ENCODE results near the gene TNFRSF11A. TPM values are rescaled to one million over a fixed set of nuclear protein-coding genes. Genes with fewer than 3 reads are reported as not detected.
A peak's percentile ranks its signal among the peaks of the same experiment; 100 is the strongest.

The TNFRSF11A gene
- polyA plus RNA-seq, 4 donors: 15.0 to 25.4 (median 20.0) TPM

DNA sequence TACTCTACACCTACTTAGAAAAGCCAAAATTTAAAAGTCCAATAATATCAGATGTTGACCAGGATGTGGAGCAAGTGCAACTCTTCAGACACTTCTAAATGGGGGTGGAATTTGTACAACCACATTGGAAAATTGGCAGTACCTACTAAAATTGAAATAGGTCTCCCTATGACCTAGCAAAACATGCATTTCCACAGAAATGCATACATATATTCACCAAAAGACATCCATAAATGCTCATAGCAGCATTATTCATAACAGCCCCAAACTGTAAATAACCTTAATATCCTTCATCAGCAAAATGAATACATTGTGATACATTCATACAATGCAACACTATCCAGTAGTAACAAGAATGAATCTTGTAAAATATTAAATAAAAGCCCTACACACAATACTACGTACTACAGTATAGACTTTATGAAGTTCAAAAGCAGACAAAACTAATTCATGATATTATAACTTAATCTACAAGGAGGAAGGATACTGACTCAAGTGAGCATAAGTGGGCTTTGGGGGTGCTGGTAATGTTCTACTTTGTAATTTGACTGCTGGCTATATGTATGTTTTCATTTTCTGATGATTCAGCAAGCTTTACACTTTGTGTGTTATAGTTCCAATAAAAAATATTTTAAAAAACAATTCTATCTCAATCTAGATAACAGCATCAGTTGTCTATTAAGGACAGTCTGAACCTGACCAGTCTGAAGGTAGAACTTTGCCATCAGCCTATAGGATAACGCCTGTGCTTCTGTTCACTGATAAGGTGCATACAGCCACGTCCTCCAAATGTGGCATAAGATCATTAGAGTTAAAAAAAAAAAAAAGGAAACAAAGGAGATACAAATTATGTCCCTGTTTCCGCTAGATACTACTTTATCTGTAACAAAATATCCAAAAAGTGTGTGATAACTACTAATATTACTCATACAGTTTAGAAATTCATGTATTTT, 6.6 kb upstream of the TNFRSF11A start:
- Histone ChIP-seq H3K36me3 (ENCODE audit: control insufficient read depth in 3 of 3, insufficient read depth in 2 of 3, low read depth in 1 of 3, low read length in 3 of 3) (no peaks in the 10 kb centered on the region), H3K4me3 (ENCODE audit: low read depth in 1 of 3, low read length in 3 of 3) (no peak overlapping the region), H3K4me1 (ENCODE audit: control insufficient read depth in 3 of 3, insufficient read depth in 2 of 3, low read depth in 1 of 3, low read length in 2 of 3) (peaks cover 0 to 3% (median 0%) of the 10 kb centered on the region in 3 donors), H3K27ac (ENCODE audit: low read depth in 1 of 3, low read length in 2 of 3) (no peak overlapping the region), H3K27me3 (ENCODE audit: control insufficient read depth in 3 of 3, insufficient read depth in 3 of 3, low read length in 3 of 3) (no peaks in the 10 kb centered on the region), H3K9me3 (ENCODE audit: control insufficient read depth in 2 of 2, insufficient read depth in 1 of 2, low read depth in 1 of 2, low read length in 1 of 2) (no peaks in the 10 kb centered on the region)
- no peak for FAIRE-seq
- no peak for DNase-seq
- 63 to 68% (median 68%) methylated on average over 4 of the region's 4 CpGs for WGBS, 3 donors

DNA sequence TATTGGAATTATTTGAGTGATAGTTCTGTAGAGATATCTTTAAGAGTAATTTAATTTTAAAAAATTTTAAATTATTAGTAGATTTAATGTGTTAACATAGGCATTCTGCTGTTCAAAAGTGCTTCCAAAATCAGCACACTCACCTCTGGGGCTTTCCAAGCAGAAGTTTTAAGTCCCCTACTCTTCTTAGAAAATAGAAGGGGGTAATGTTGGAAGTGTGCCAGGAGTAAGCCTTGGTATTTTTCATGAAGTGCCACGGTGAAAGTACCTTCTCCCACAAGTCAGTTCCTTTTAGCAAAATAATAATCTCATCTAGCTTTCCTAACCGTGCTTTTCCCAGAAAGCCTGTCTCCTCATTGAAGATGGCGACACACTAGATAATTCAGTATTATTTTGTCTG, 3.9 kb upstream of the TNFRSF11A start:
- Histone ChIP-seq H3K27me3 (ENCODE audit: control insufficient read depth in 3 of 3, insufficient read depth in 3 of 3, low read length in 3 of 3) (peaks cover 0 to 8% (median 3%) of the 10 kb centered on the region in 3 donors), H3K9me3 (ENCODE audit: control insufficient read depth in 2 of 2, insufficient read depth in 1 of 2, low read depth in 1 of 2, low read length in 1 of 2) (no peaks in the 10 kb centered on the region), H3K27ac (ENCODE audit: low read depth in 1 of 3, low read length in 2 of 3) (no peak overlapping the region), H3K36me3 (ENCODE audit: control insufficient read depth in 3 of 3, insufficient read depth in 2 of 3, low read depth in 1 of 3, low read length in 3 of 3) (no peaks in the 10 kb centered on the region), H3K4me3 (ENCODE audit: low read depth in 1 of 3, low read length in 3 of 3) (no peak overlapping the region), H3K4me1 (ENCODE audit: control insufficient read depth in 3 of 3, insufficient read depth in 2 of 3, low read depth in 1 of 3, low read length in 2 of 3) (peaks cover 0 to 11% (median 4%) of the 10 kb centered on the region in 3 donors)
- FAIRE-seq (no peak), DNase-seq (no peak)
- WGBS, 3 donors: 55 to 62% (median 61%) methylated on average over 3 of the region's 3 CpGs

DNA sequence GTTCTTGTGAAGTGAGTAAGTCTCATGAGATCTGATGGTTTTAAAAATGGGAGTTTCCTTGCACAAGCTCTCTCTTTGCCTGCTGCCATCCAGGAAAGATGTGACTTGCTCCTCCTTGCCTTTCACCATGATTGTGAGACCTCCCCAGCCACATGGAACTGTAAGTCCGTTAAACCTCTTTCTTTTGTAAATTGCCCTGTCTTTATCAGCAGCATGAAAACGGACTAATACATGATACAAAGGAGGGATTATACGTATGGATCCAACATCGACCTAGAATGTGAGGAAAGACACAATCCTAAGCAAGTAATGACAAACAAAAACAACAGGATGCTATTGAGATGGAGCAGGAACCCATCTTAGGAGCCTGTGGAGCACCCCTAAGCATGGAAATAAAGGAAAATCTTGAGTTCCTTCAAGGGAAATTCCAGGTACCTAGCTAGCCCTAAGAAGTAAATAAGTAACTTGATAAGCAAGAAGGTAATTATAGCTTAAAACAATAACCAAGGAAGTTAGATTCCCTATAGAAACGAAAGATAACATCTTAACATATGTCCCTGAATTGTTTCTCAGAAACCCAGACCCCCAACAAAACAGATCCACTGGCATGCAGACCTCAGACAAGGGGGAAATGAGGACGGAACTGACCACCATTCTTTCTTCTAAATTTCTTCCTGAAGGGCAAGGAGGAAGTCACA, 1.5 kb upstream of the TNFRSF11A start:
- FAIRE-seq (no peak), DNase-seq (no peak)
- Histone ChIP-seq H3K9me3 (ENCODE audit: control insufficient read depth in 2 of 2, insufficient read depth in 1 of 2, low read depth in 1 of 2, low read length in 1 of 2) (no peaks in the 10 kb centered on the region), H3K27ac (ENCODE audit: low read depth in 1 of 3, low read length in 2 of 3) (peak overlapping the region in 1 of 3 donors; percentile 52), H3K27me3 (ENCODE audit: control insufficient read depth in 3 of 3, insufficient read depth in 3 of 3, low read length in 3 of 3) (peaks cover 0 to 17% (median 3%) of the 10 kb centered on the region in 3 donors), H3K4me3 (ENCODE audit: low read depth in 1 of 3, low read length in 3 of 3) (no peak overlapping the region), H3K4me1 (ENCODE audit: control insufficient read depth in 3 of 3, insufficient read depth in 2 of 3, low read depth in 1 of 3, low read length in 2 of 3) (peaks cover 1 to 21% (median 4%) of the 10 kb centered on the region in 3 donors), H3K36me3 (ENCODE audit: control insufficient read depth in 3 of 3, insufficient read depth in 2 of 3, low read depth in 1 of 3, low read length in 3 of 3) (no peaks in the 10 kb centered on the region)
- WGBS, 3 donors: 12 to 34% (median 21%) methylated on average over 6 of the region's 6 CpGs

DNA sequence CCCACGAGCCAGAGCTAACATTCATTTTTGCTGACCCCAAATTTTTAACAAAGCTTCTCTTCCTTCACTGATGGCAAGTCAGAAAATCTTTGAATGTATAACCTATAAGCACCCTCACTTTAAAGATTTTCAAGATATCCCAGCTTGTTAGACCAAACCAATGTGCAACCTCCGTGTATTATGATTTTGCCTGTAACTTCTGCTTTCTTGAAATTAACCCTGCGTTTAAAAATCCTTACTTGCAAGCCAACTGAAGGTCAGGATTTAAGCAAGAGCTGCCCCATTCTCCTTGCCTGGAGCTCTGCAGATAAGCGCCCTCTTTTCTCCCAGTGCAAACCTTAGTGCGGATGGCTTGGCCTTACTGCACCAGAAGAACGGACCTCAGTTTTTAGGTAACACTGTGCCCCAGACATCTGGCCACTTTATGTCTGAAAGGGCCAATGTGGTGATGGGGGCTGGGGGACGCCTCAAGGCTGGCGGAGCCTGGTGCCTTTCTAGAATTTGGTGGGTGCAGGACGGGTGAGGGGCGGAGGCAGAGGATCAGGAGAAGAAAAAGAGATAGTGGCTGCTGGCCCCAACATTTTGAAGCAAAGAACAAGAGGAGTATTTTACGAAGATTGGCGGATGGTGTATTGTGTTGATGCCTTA, 805 bp upstream of the TNFRSF11A start:
- 30 to 37% (median 36%) methylated on average over 12 of the region's 12 CpGs for WGBS, 3 donors
- peak overlapping the region in 1 of 3 donors; percentile 52 for H3K27ac ChIP-seq (ENCODE audit: low read depth in 1 of 3, low read length in 2 of 3)
- H3K27me3 ChIP-seq (ENCODE audit: control insufficient read depth in 3 of 3, insufficient read depth in 3 of 3, low read length in 3 of 3): peaks cover 0 to 17% (median 6%) of the 10 kb centered on the region in 3 donors
- H3K36me3 ChIP-seq (ENCODE audit: control insufficient read depth in 3 of 3, insufficient read depth in 2 of 3, low read depth in 1 of 3, low read length in 3 of 3): no peaks in the 10 kb centered on the region
- H3K9me3 ChIP-seq (ENCODE audit: control insufficient read depth in 2 of 2, insufficient read depth in 1 of 2, low read depth in 1 of 2, low read length in 1 of 2): no peaks in the 10 kb centered on the region
- H3K4me1 ChIP-seq (ENCODE audit: control insufficient read depth in 3 of 3, insufficient read depth in 2 of 3, low read depth in 1 of 3, low read length in 2 of 3): peaks cover 4 to 27% (median 4%) of the 10 kb centered on the region in 3 donors
- H3K4me3 ChIP-seq (ENCODE audit: low read depth in 1 of 3, low read length in 3 of 3): peak overlapping the region in 2 of 3 donors; percentile 37 to 92
- FAIRE-seq: no peak
- DNase-seq: no peak

DNA sequence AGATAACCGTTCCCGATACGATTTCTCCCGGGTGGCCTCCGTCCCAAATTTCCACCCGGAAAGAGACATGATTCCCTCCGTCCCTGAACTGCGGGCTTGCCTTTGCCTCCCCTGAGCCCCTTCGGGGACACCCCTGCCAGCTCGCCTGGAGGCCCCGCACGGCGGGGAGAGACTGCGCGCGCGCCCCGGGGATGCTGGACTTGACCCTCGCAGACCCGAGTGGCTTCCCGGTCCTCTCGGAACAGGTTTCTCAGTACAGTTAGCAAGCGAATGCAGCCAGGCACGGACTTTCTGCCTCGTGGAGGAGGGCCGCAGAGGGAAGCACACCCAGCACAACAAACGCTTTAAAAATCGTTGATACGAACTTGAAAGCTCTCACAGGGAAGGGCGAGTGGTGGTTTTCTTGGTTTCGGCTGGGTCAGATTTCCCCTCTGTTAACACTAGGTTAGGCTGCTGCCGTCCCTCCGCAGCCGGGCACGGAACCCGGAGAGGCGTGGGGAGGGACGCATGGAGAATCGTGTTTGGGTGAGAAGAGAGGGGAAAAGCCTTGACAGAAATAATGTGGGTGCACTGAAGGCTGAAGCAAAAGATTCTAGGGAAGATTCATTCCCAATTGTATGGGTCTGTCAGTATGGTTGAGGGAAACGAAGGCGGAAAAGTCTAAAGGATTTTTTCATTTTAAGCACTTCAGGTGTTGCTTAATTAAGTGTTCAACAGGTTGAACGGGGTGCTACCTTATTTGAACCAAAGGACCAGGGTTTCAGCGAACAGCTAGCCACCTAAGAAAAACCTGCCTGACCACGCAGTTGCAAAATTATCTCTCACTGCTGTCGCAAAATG, 916 bp downstream of the TNFRSF11A start:
- H3K36me3 ChIP-seq (ENCODE audit: control insufficient read depth in 3 of 3, insufficient read depth in 2 of 3, low read depth in 1 of 3, low read length in 3 of 3): no peaks in the 10 kb centered on the region
- DNase-seq (peak; percentile 37 to 59), FAIRE-seq (no peak)
- H3K4me1 ChIP-seq (ENCODE audit: control insufficient read depth in 3 of 3, insufficient read depth in 2 of 3, low read depth in 1 of 3, low read length in 2 of 3): peaks cover 4 to 43% (median 9%) of the 10 kb centered on the region in 3 donors
- H3K4me3 ChIP-seq (ENCODE audit: low read depth in 1 of 3, low read length in 3 of 3): peak overlapping the region; percentile 47 to 92 (median 67)
- H3K27me3 ChIP-seq (ENCODE audit: control insufficient read depth in 3 of 3, insufficient read depth in 3 of 3, low read length in 3 of 3): peaks cover 0 to 17% (median 6%) of the 10 kb centered on the region in 3 donors
- 1 to 4% (median 2%) methylated on average over 44 to 45 of the region's 45 CpGs for WGBS, 3 donors
- peak overlapping the region; percentile 40 to 77 (median 41) for H3K27ac ChIP-seq (ENCODE audit: low read depth in 1 of 3, low read length in 2 of 3)
- no peaks in the 10 kb centered on the region for H3K9me3 ChIP-seq (ENCODE audit: control insufficient read depth in 2 of 2, insufficient read depth in 1 of 2, low read depth in 1 of 2, low read length in 1 of 2)

DNA sequence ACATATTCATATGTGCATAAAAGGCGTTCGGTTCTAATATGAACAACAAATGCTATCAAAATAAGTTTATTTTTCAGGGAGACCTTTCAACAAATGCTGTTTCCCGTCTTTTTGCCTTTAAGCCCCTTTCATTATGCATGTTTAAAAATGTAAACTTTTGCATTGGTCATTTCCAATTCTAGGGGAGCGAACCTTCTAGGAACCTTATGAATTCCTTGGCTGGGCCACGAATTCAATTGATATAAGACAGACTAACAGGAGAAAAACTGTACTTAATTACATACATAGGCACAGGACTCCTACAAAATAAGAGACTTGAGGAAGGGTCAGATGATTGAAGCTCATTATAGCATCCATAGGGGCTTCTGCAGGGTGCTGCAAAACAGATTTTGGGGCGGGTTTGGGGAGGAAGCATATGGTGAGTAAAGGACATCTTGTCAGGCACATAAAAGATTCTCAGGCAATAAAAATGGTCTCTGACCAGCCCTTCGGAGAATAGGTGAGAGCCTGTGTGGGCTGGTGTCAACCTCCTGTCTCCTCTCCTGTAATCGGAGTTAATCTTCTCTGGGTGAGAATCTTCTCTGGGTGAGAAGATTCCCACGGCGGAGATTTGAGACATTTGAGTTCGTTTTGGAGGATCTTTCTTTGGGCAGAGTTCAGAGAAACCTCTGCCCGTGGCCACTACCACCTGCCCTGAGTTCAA, 1.7 kb downstream of the TNFRSF11A start:
- H3K27me3 ChIP-seq (ENCODE audit: control insufficient read depth in 3 of 3, insufficient read depth in 3 of 3, low read length in 3 of 3): peaks cover 0 to 17% (median 6%) of the 10 kb centered on the region in 3 donors
- WGBS, 3 donors: 6 to 36% (median 29%) methylated on average over 12 of the region's 12 CpGs

DNA sequence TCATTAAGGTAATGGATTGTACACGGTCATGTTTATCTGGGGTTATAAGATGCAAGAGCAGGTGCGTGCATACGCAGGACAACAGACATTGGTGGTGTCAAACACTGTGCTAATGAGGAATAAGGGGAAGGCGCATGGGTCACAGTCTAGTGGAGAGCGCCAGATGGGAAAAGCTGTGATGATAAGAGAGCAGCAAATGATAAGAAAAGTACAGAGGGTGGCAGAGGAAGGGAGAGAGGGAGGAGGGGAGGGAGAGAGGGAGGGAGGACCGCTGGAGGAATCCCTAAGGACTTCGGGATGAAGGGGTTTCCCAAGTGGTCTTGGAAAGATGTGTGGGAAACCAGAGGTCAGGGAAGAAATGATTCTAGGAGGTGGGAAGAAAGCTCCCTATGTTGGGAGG, 2.9 kb downstream of the TNFRSF11A start:
- DNase-seq: peak; percentile 68 to 94
- Histone ChIP-seq H3K27ac (ENCODE audit: low read depth in 1 of 3, low read length in 2 of 3) (peak overlapping the region; percentile 55 to 72 (median 57)), H3K36me3 (ENCODE audit: control insufficient read depth in 3 of 3, insufficient read depth in 2 of 3, low read depth in 1 of 3, low read length in 3 of 3) (no peaks in the 10 kb centered on the region), H3K27me3 (ENCODE audit: control insufficient read depth in 3 of 3, insufficient read depth in 3 of 3, low read length in 3 of 3) (peaks cover 0 to 17% (median 6%) of the 10 kb centered on the region in 3 donors), H3K4me3 (ENCODE audit: low read depth in 1 of 3, low read length in 3 of 3) (peak overlapping the region in 2 of 3 donors; percentile 2 to 25), H3K9me3 (ENCODE audit: control insufficient read depth in 2 of 2, insufficient read depth in 1 of 2, low read depth in 1 of 2, low read length in 1 of 2) (no peaks in the 10 kb centered on the region), H3K4me1 (ENCODE audit: control insufficient read depth in 3 of 3, insufficient read depth in 2 of 3, low read depth in 1 of 3, low read length in 2 of 3) (peaks cover 7 to 53% (median 12%) of the 10 kb centered on the region in 3 donors)
- no peak for FAIRE-seq
- 13 to 59% (median 38%) methylated on average over 7 of the region's 7 CpGs for WGBS, 3 donors

More for the DNA sequence above, 1.7 kb downstream of the TNFRSF11A start:
- H3K4me3 ChIP-seq (ENCODE audit: low read depth in 1 of 3, low read length in 3 of 3): peak overlapping the region; percentile 47 to 92 (median 67)
- H3K4me1 ChIP-seq (ENCODE audit: control insufficient read depth in 3 of 3, insufficient read depth in 2 of 3, low read depth in 1 of 3, low read length in 2 of 3): peaks cover 4 to 51% (median 12%) of the 10 kb centered on the region in 3 donors
- DNase-seq (no peak), FAIRE-seq (no peak)
- no peaks in the 10 kb centered on the region for H3K9me3 ChIP-seq (ENCODE audit: control insufficient read depth in 2 of 2, insufficient read depth in 1 of 2, low read depth in 1 of 2, low read length in 1 of 2)
- no peaks in the 10 kb centered on the region for H3K36me3 ChIP-seq (ENCODE audit: control insufficient read depth in 3 of 3, insufficient read depth in 2 of 3, low read depth in 1 of 3, low read length in 3 of 3)
- H3K27ac ChIP-seq (ENCODE audit: low read depth in 1 of 3, low read length in 2 of 3): peak overlapping the region; percentile 6 to 72 (median 33)

Measured in small intestine (tissue), 7 donors.